ENCODE data around the gene LHX3. TPM values are rescaled to one million over a fixed set of nuclear protein-coding genes. Genes with fewer than 3 reads are reported as not detected.
A peak's percentile ranks its signal among the peaks of the same experiment; 100 is the strongest.

The LHX3 gene
- total RNA-seq, 1 donor, result not detected

DNA sequence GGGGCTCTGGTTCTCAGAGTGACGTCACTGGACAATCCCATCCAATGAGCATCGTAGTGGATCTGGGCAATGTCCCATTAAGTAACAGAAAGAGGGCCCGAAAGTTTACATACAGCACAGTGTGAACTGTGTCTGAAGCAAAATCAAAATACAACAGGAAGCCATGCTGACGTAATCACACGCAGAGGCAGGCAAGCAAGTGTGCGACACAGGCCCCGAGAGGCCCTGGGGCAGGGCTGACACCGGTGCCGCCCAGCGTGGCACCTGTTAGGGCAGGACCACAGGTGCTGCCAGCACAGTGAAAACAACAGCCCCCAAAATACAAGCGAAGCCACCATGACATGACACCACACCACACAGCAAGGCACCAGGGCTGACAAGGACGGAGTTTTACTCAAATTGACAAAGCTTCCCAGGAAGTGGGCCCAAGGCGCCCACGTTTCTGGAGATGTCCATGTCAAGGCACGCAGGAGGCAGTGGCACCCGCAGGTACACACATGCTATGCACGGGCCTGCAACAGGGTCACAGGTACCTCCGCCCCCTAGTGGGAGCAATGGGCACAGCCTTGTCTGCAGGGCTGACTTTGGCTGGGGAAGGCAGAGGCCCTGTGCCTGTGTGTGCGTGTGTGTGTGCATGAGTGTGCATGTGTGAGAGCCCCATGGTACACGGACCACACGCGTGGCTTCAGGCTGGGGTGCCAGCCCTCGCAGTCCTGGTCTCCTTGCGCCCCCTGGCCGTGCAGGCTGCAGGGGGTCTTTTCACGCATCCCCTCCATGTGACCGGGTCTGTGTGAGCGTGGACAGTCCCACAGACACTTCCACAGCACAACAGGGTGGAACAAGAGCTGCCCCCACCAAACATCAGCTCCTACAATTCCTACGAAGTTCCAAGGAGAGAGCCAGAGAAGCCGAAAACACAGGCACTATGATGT, 21.1 kb upstream of the LHX3 start:
- TF ChIP-seq, protein P1, sequence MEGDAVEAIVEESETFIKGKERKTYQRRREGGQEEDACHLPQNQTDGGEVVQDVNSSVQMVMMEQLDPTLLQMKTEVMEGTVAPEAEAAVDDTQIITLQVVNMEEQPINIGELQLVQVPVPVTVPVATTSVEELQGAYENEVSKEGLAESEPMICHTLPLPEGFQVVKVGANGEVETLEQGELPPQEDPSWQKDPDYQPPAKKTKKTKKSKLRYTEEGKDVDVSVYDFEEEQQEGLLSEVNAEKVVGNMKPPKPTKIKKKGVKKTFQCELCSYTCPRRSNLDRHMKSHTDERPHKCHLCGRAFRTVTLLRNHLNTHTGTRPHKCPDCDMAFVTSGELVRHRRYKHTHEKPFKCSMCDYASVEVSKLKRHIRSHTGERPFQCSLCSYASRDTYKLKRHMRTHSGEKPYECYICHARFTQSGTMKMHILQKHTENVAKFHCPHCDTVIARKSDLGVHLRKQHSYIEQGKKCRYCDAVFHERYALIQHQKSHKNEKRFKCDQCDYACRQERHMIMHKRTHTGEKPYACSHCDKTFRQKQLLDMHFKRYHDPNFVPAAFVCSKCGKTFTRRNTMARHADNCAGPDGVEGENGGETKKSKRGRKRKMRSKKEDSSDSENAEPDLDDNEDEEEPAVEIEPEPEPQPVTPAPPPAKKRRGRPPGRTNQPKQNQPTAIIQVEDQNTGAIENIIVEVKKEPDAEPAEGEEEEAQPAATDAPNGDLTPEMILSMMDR (IDR thresholded peaks at IDR 0.05; ENCODE audit: insufficient read depth, low read length), result peak; percentile 91
- DNase-seq (ENCODE audit: low read depth), result peak; percentile 40
- H3K4me3 ChIP-seq (ENCODE audit: low read depth, low read length), result no peak overlapping the region

DNA sequence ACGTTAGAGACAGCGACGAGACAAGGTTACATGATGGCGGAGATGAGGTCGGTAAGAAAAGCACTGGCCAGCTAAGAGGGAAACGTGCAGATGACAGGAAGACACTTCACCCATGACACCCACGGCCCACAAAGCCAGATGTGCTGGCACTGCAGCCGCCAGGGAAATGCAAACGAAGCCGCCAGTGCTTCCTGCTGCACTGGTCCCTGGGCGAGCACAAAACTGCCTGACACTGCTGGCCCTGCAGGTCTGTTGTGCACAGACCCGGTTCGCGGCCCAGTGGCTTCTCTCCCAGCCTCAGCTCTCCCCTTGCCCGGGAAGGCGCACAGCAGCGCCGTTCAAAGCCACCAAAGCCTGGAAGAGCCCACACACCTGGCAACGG, 20.4 kb upstream of the LHX3 start:
- TF ChIP-seq, protein P1 (IDR thresholded peaks at IDR 0.05; ENCODE audit: insufficient read depth, low read length), result no peak
- DNase-seq (ENCODE audit: low read depth), result no peak
- H3K4me3 ChIP-seq (ENCODE audit: low read depth, low read length), result no peak overlapping the region

DNA sequence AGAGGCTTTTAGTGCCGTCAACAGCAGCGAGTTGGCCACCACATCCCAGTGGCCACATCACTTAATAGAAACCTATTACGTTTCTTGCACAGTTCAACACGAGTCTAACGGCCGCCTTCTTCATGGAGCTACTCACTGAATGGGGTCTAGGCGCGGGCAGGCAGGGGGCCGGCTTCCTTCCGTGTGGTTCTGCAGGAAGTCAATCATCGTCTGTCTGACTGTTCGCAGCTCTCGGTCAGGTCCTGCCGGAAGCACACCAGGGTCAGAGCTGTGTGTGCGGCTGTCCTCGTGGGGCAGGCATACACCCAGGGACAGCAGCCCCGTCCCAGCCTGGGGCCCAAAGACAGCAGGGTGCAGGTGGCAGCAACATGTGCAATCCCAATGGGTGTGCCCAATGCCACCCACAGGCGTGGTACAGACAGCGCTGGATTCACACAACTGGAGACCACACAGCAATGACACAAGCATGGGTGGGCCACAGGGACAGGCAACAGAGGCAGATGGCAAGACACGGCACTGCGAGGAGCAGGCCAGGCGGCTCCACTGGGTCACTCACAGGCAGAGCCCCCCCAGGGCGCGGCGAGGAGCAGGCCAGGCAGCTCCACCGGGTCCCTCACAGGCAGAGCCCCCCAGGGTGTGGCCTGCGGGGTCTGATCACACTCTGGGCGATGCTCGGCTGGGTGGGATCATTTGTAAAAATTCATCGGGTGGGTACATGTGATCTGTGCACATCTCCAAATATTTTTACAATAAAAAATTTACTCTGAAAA, 19.1 kb upstream of the LHX3 start:
- DNase-seq (ENCODE audit: low read depth), result no peak
- no peak overlapping the region for H3K4me3 ChIP-seq (ENCODE audit: low read depth, low read length)
- TF ChIP-seq, protein P1 (IDR thresholded peaks at IDR 0.05; ENCODE audit: insufficient read depth, low read length), result no peak

DNA sequence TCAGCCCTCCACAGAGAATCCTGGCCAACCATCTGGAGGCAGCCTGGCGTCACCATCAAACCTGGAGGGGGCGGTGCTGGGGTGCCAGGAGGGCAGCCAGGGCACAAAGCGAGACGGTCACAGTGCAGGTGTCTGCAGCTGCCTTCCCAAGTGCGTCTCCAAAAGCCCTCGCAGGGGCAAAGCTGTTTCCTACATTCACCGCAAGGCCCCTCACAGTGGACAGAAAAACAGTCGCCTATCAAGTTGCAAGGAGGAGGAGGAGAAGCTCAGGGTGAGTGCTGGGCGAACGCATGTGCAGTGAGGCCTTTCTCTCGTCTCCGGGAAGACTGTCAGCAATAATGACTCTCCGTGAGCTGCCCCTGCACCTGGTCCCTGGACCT, 18.0 kb upstream of the LHX3 start:
- H3K4me3 ChIP-seq (ENCODE audit: low read depth, low read length), result no peak overlapping the region
- no peak for DNase-seq (ENCODE audit: low read depth)
- TF ChIP-seq, protein P1 (IDR thresholded peaks at IDR 0.05; ENCODE audit: insufficient read depth, low read length), result no peak

DNA sequence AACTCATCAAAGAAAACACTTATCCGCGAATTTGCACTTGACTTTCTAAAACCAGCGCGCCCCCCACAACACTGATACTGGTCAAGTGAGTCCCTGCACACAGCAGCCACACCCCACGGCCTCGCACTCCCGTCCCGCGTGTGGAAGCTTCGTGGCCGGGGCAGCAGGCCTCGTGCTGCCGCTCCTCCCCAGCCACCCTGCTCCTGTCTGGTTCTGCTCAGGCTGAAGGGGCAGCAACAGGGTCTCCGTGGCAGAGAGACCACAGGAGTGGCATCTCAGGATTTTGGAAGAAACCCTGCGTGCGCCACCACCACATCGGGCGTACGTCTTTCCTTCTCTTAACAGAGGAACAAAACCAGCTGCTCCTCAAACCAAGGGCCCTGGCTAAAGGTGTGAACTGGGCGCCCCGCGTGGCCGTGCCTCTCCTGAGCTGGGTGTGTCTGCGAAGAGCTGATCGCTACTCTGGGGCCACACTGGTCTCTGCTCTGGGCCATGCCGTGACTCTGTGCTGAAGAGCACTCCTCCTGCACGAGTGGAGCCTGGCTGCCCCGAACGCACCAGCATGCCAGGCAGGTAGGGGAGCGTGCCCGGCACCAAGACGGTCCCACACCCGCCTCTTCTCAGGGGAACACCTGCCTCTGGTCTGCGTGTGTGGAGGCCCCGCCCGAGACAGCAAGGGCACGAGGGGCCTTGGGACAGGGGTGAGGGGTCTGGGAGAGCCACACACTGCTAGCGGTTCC, 17.4 kb upstream of the LHX3 start:
- H3K4me3 ChIP-seq (ENCODE audit: low read depth, low read length), result no peak overlapping the region
- DNase-seq (ENCODE audit: low read depth), result no peak
- TF ChIP-seq, protein P1 (IDR thresholded peaks at IDR 0.05; ENCODE audit: insufficient read depth, low read length), result no peak

DNA sequence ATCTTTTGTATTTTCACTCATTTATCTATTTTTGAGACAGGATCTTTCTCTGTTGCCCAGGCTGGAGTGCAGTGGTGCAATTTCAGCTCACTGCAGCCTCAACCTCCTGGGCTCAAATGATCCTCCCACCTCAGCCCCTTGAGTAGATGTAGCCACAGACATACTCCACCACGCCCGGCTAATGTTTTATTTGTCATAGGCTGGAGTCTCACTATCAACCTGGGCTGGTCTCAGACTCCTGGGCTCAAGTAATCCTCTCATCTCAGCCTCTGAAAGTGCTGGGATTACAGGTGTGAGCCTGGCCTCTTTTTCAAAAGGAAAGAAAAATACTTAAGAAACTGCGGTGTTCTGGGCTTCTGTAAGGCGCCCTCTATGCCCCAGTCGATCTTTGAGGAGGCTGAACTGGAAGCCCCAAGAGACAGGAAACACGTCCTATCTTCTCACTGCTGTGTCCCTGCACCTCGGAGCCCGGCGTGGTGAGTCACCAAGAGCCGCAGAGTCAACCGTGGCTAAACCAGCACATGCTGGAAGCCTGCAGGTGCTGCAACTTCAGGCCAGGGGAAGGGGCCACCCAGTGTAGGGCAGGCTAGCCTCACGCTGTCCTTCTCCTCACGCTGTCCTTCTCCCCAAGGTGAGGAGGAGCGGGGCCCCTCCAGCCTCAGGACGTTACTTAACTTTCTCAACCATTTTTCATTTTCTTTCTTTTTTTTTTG, 15.2 kb upstream of the LHX3 start:
- TF ChIP-seq, protein P1 (IDR thresholded peaks at IDR 0.05; ENCODE audit: insufficient read depth, low read length), result no peak
- DNase-seq (ENCODE audit: low read depth), result no peak
- H3K4me3 ChIP-seq (ENCODE audit: low read depth, low read length), result no peak overlapping the region
